Stimulated activated CD8-positive, alpha-beta memory T cell treated with anti-CD3 and anti-CD28 coated beads, Interleukin-4, amount 100 ng/mL, for 4 hours (primary cell): Measurements from ENCODE around the gene CSTF3.

ENCODE experiments used
- DNase-seq, 2 donors: peaks; one replicate each; pipeline ENCODE4 v3.0.0-alpha.2; 2020; ENCODE audit warnings: low read depth in 2 of 2, low spot score in 1 of 2

Gene CSTF3

GRCh38 chr11:33044285-33044756, 117.0 kb downstream of the CSTF3 start:
- DNase-seq = no peak

GRCh38 chr11:33043221-33043830, 118.0 kb downstream of the CSTF3 start:
- no peak for DNase-seq

GRCh38 chr11:33040862-33041453, 120.3 kb downstream of the CSTF3 start:
- DNase-seq = no peak

GRCh38 chr11:33040033-33040861, 121.0 kb downstream of the CSTF3 start:
- DNase-seq = peak in 1 of 2 donors; percentile 9

GRCh38 chr11:33039274-33040032, 121.8 kb downstream of the CSTF3 start, which contains the start of gene TCP11L1:
Gene TCP11L1, plus strand, starts transcription at chr11:33039572. Its CDS starts 4,202 bp downstream, at chr11:33043774.
- DNase-seq = peak; percentile 58 to 63

- no peak for DNase-seq
Measured at GRCh38 chr11:33035011-33035410, 126.3 kb downstream of the CSTF3 start.
